ENCODE measurements around the gene RGCC. TPM values are rescaled to one million over a fixed set of nuclear protein-coding genes. Genes with fewer than 3 reads are reported as not detected.

RGCC gene
- total RNA-seq, 1 donor from 2014 or later: 0.77 TPM

- Mint-ChIP-seq H3K4me3 (ENCODE audit: unreplicated experiment) (no peak overlapping the region), H3K27ac (ENCODE audit: unreplicated experiment) (no peak overlapping the region), H3K36me3 (ENCODE audit: low read depth, unreplicated experiment) (no peaks in the 10 kb centered on the region), H3K4me1 (ENCODE audit: unreplicated experiment) (peaks cover 5% of the 10 kb centered on the region), H3K27me3 (ENCODE audit: unreplicated experiment) (no peaks in the 10 kb centered on the region), H3K9me3 (ENCODE audit: unreplicated experiment) (no peaks in the 10 kb centered on the region)
- no peak for TF ChIP-seq CTCF (IDR thresholded peaks at IDR 0.05; ENCODE audit: unreplicated experiment)
- DNase-seq (ENCODE audit: low spot score): no peak
Measured at GRCh38 chr13:41488124-41488523, 30.8 kb downstream of the RGCC start.

- Mint-ChIP-seq H3K36me3 (ENCODE audit: low read depth, unreplicated experiment) (no peaks in the 10 kb centered on the region), H3K27ac (ENCODE audit: unreplicated experiment) (no peak overlapping the region), H3K27me3 (ENCODE audit: unreplicated experiment) (peaks cover 5% of the 10 kb centered on the region), H3K9me3 (ENCODE audit: unreplicated experiment) (no peaks in the 10 kb centered on the region), H3K4me3 (ENCODE audit: unreplicated experiment) (no peak overlapping the region), H3K4me1 (ENCODE audit: unreplicated experiment) (peaks cover 10% of the 10 kb centered on the region)
- DNase-seq (ENCODE audit: low spot score): no peak
- no peak for TF ChIP-seq CTCF (IDR thresholded peaks at IDR 0.05; ENCODE audit: unreplicated experiment)
Measured at GRCh38 chr13:41490371-41491015, 33.1 kb downstream of the RGCC start.

- Mint-ChIP-seq H3K36me3 (ENCODE audit: low read depth, unreplicated experiment) (no peaks in the 10 kb centered on the region), H3K9me3 (ENCODE audit: unreplicated experiment) (no peaks in the 10 kb centered on the region), H3K27me3 (ENCODE audit: unreplicated experiment) (peaks cover 8% of the 10 kb centered on the region), H3K4me3 (ENCODE audit: unreplicated experiment) (no peak overlapping the region), H3K27ac (ENCODE audit: unreplicated experiment) (no peak overlapping the region), H3K4me1 (ENCODE audit: unreplicated experiment) (peaks cover 10% of the 10 kb centered on the region)
- no peak for TF ChIP-seq CTCF (IDR thresholded peaks at IDR 0.05; ENCODE audit: unreplicated experiment)
- DNase-seq (ENCODE audit: low spot score): no peak
Measured at GRCh38 chr13:41491436-41491835, 34.1 kb downstream of the RGCC start.

- no peaks in the 10 kb centered on the region for H3K36me3 Mint-ChIP-seq (ENCODE audit: low read depth, unreplicated experiment)
- no peak overlapping the region for H3K4me3 Mint-ChIP-seq (ENCODE audit: unreplicated experiment)
- H3K27me3 Mint-ChIP-seq (ENCODE audit: unreplicated experiment): peaks cover 9% of the 10 kb centered on the region
- peaks cover 10% of the 10 kb centered on the region for H3K4me1 Mint-ChIP-seq (ENCODE audit: unreplicated experiment)
- no peak for DNase-seq (ENCODE audit: low spot score)
- H3K9me3 Mint-ChIP-seq (ENCODE audit: unreplicated experiment): no peaks in the 10 kb centered on the region
- no peak for TF ChIP-seq CTCF (IDR thresholded peaks at IDR 0.05; ENCODE audit: unreplicated experiment)
- no peak overlapping the region for H3K27ac Mint-ChIP-seq (ENCODE audit: unreplicated experiment)
Measured at GRCh38 chr13:41492432-41493260, 35.3 kb downstream of the RGCC start.

- no peaks in the 10 kb centered on the region for H3K9me3 Mint-ChIP-seq (ENCODE audit: unreplicated experiment)
- H3K4me3 Mint-ChIP-seq (ENCODE audit: unreplicated experiment): no peak overlapping the region
- no peaks in the 10 kb centered on the region for H3K36me3 Mint-ChIP-seq (ENCODE audit: low read depth, unreplicated experiment)
- H3K27me3 Mint-ChIP-seq (ENCODE audit: unreplicated experiment): peaks cover 11% of the 10 kb centered on the region
- peaks cover 10% of the 10 kb centered on the region for H3K4me1 Mint-ChIP-seq (ENCODE audit: unreplicated experiment)
- no peak for TF ChIP-seq CTCF (IDR thresholded peaks at IDR 0.05; ENCODE audit: unreplicated experiment)
- H3K27ac Mint-ChIP-seq (ENCODE audit: unreplicated experiment): no peak overlapping the region
- no peak for DNase-seq (ENCODE audit: low spot score)
Measured at GRCh38 chr13:41494202-41494601, 36.9 kb downstream of the RGCC start.

All from endothelial cell (in vitro differentiated cells).